ENCODE results near the gene ATP2B3.

- TF ChIP-seq CTCF (conservative IDR thresholded peaks at IDR 0.05; ENCODE audit: low read length) (no peak), EZH2phosphoT487 (IDR thresholded peaks at IDR 0.05; ENCODE audit: borderline replicate concordance) (no peak)
Measured at GRCh38 chrX:153475751-153476281, 41.6 kb upstream of the ATP2B3 start.
